ENCODE results near the gene ZNF628. TPM values are rescaled to one million over a fixed set of nuclear protein-coding genes. Genes with fewer than 3 reads are reported as not detected.

The ZNF628 gene
- total RNA-seq, 4 donors from 2014 or later = 7.4 to 22.3 (median 14.1) TPM

- Histone ChIP-seq H3K4me3 (peak overlapping the region; percentile 76 to 87 (median 81)), H3K36me3 (no peaks in the 10 kb centered on the region), H3K4me1 (peaks cover 12 to 13% of the 10 kb centered on the region in 2 donors), H3K27me3 (no peaks in the 10 kb centered on the region), H3K27ac (peak overlapping the region; percentile 89 to 97 (median 89)), H3K9me3 (no peaks in the 10 kb centered on the region)
- no peak for DNase-seq
- in situ Hi-C loops (cut with MboI; ENCODE audit: low sequenced_read_pairs in 4 of 4) (no loop called here), intact Hi-C loops (cut with DNase I; ENCODE audit: low total_unique reads) (loop anchor here (1.0 to 5.0 kb wide), 4 partner anchors 14 to 123 kb away; partner anchors contain the start of genes KMT5C, RPL28, TMEM238 and UBE2S)
- ATAC-seq = peak in 1 of 2 donors; percentile 0
- no peak for TF ChIP-seq POLR2A (IDR thresholded peaks at IDR 0.05)
- no peak for TF ChIP-seq CTCF (IDR thresholded peaks at IDR 0.05 in 4 of 5, conservative IDR thresholded peaks at IDR 0.05 in 1 of 5)
These were observed 14.3 kb upstream of the ZNF628 start for GRCh38 chr19:55461974-55462626.

GRCh38 chr19:55462722-55463121 is 13.7 kb upstream of the ZNF628 start:
- Histone ChIP-seq H3K36me3 (no peaks in the 10 kb centered on the region), H3K9me3 (no peaks in the 10 kb centered on the region), H3K27ac (no peak overlapping the region), H3K4me1 (peaks cover 12 to 13% of the 10 kb centered on the region in 2 donors), H3K4me3 (peak overlapping the region in 1 of 4 donors; percentile 76), H3K27me3 (no peaks in the 10 kb centered on the region)
- intact Hi-C loops (cut with DNase I; ENCODE audit: low total_unique reads) (loop anchor here (5.0 kb wide), 1 partner anchor 55 kb away; the partner anchor contains the start of gene UBE2S), in situ Hi-C loops (cut with MboI; ENCODE audit: low sequenced_read_pairs in 4 of 4) (no loop called here)
- no peak for TF ChIP-seq CTCF (IDR thresholded peaks at IDR 0.05 in 4 of 5, conservative IDR thresholded peaks at IDR 0.05 in 1 of 5)
- no peak for TF ChIP-seq POLR2A (IDR thresholded peaks at IDR 0.05)
- ATAC-seq = no peak
- no peak for DNase-seq

GRCh38 chr19:55463583-55464031 is 12.8 kb upstream of the ZNF628 start:
- no peaks in the 10 kb centered on the region for H3K36me3 ChIP-seq
- ATAC-seq (no peak), DNase-seq (no peak)
- H3K9me3 ChIP-seq = no peaks in the 10 kb centered on the region
- intact Hi-C loops (cut with DNase I; ENCODE audit: low total_unique reads) (loop anchor here (5.0 kb wide), 1 partner anchor 56 kb away; the partner anchor contains the start of gene UBE2S), in situ Hi-C loops (cut with MboI; ENCODE audit: low sequenced_read_pairs in 4 of 4) (no loop called here)
- H3K4me3 ChIP-seq = no peak overlapping the region
- H3K27ac ChIP-seq = no peak overlapping the region
- H3K4me1 ChIP-seq = peaks cover 12 to 13% of the 10 kb centered on the region in 2 donors
- TF ChIP-seq POLR2A (IDR thresholded peaks at IDR 0.05) (no peak), CTCF (IDR thresholded peaks at IDR 0.05 in 4 of 5, conservative IDR thresholded peaks at IDR 0.05 in 1 of 5) (no peak)
- H3K27me3 ChIP-seq = no peaks in the 10 kb centered on the region

- intact Hi-C loops (cut with DNase I; ENCODE audit: low total_unique reads) = loop anchor here (5.0 kb wide), 1 partner anchor 57 kb away; the partner anchor contains the start of gene UBE2S
- H3K4me1 ChIP-seq = peaks cover 12 to 13% of the 10 kb centered on the region in 2 donors
- no peaks in the 10 kb centered on the region for H3K27me3 ChIP-seq
- H3K9me3 ChIP-seq = no peaks in the 10 kb centered on the region
- no peak for DNase-seq
- TF ChIP-seq CTCF (IDR thresholded peaks at IDR 0.05 in 4 of 5, conservative IDR thresholded peaks at IDR 0.05 in 1 of 5) = no peak
- no peak for TF ChIP-seq POLR2A (IDR thresholded peaks at IDR 0.05)
- in situ Hi-C loops (cut with MboI; ENCODE audit: low sequenced_read_pairs in 4 of 4) = no loop called here
- H3K4me3 ChIP-seq = no peak overlapping the region
- no peaks in the 10 kb centered on the region for H3K36me3 ChIP-seq
- no peak overlapping the region for H3K27ac ChIP-seq
- no peak for ATAC-seq
These were observed 12.3 kb upstream of the ZNF628 start for GRCh38 chr19:55464039-55464661.

Measured in gastrocnemius medialis (tissue), 4 donors.